H1 (cell line): ENCODE data around the gene CPZ. TPM values are rescaled to one million over a fixed set of nuclear protein-coding genes. Genes with fewer than 3 reads are reported as not detected.

Experiments
- CTCF ChIA-PET: fragments of 300-600 bp; sonication (Branson Sonifier 250); formaldehyde crosslinking; loops from one replicate; lab custom pipeline; 2021; ENCODE audit not compliant: partially characterized antibody; lab: Charles Lee
- POLR2A ChIA-PET: fragments of 300-600 bp; sonication (Branson Sonifier 250); formaldehyde crosslinking; loops from one replicate; lab custom pipeline; 2021; ENCODE audit warnings: inconsistent platforms; ENCODE audit not compliant: partially characterized antibody; lab: Charles Lee
- DNase-seq, 2 experiments: peaks; one replicate each; pipeline versions ENCODE4 v3.0.0 to v3.0.0-alpha.2; 2010 to 2022; ENCODE audit warnings: low spot score in 2 of 2, low read depth in 1 of 2, mixed read lengths in 1 of 2
- FAIRE-seq: peaks from 2 replicates; lab custom pipeline; 2011; peaks lifted over from hg19 to GRCh38; lab: Jason Lieb, UNC
- H2AFZ ChIP-seq: 2 replicates; pipeline ENCODE4 v1.8.1; 2012; ENCODE audit warnings: low read length, inconsistent platforms
- H2AK5ac ChIP-seq: 2 replicates; pipeline ENCODE4 v1.6.1; 2013; ENCODE audit warnings: low read depth, low read length
- H2BK120ac ChIP-seq: replicated peaks from 2 replicates; pipeline ENCODE3; 2013; ENCODE audit warnings: low read depth, low read length, inconsistent platforms
- H2BK12ac ChIP-seq: 2 replicates; pipeline ENCODE4 v1.6.1; 2013; ENCODE audit warnings: low read depth, low read length
- H2BK15ac ChIP-seq: 2 replicates; pipeline ENCODE4 v1.6.1; 2013; ENCODE audit warnings: low read length
- H2BK20ac ChIP-seq: 2 replicates; pipeline ENCODE4 v1.6.1; 2013; ENCODE audit warnings: low read length
- H2BK5ac ChIP-seq: 2 replicates; pipeline ENCODE4 v1.6.1; 2013; ENCODE audit warnings: low read depth, low read length
- H3K14ac ChIP-seq: 2 replicates; pipeline ENCODE4 v1.6.1; 2013; ENCODE audit warnings: inconsistent platforms; ENCODE audit not compliant: insufficient read length
- H3K18ac ChIP-seq: 2 replicates; pipeline ENCODE4 v1.6.1; 2013; ENCODE audit warnings: low read length; ENCODE audit errors: extremely low read depth
- H3K23ac ChIP-seq: 2 replicates; pipeline ENCODE4 v1.6.1; 2013; ENCODE audit warnings: inconsistent platforms; ENCODE audit not compliant: insufficient read length
- H3K23me2 ChIP-seq: 2 replicates; pipeline ENCODE4 v1.6.1; 2013; ENCODE audit warnings: low read depth, low read length
- H3K27ac ChIP-seq: 2 replicates; pipeline ENCODE4 v1.6.1; 2011; ENCODE audit warnings: low read depth, low read length, inconsistent platforms
- H3K27me3 ChIP-seq, 4 experiments: replicated peaks in 1 of 4; 1 replicate in 1 of 4; 2 replicates in 3 of 4; pipeline versions ENCODE4 v1.6.1 to v1.8.1; 2011 to 2013; ENCODE audit warnings: low read length in 3 of 4, mild to moderate bottlenecking in 3 of 4, inconsistent platforms in 2 of 4, mixed read lengths in 2 of 4, moderate library complexity in 1 of 4; ENCODE audit not compliant: control insufficient read depth in 3 of 4, insufficient read depth in 3 of 4; ENCODE audit errors: extremely low read depth in 1 of 4
- H3K36me3 ChIP-seq, 4 experiments: 2 replicates each; pipeline versions ENCODE4 v1.6.1 to v1.8.1; 2011 to 2013; ENCODE audit warnings: mild to moderate bottlenecking in 4 of 4, low read length in 3 of 4, moderate library complexity in 2 of 4, control low read depth in 1 of 4, inconsistent platforms in 1 of 4; ENCODE audit not compliant: insufficient read depth in 4 of 4, control insufficient read depth in 2 of 4
- H3K4ac ChIP-seq: replicated peaks from 2 replicates; pipeline ENCODE3; 2013; ENCODE audit warnings: low read length, low read depth, mixed read lengths, inconsistent platforms; ENCODE audit not compliant: insufficient read length
- H3K4me1 ChIP-seq, 4 experiments: replicated peaks in 1 of 4; 1 replicate in 1 of 4; 2 replicates in 3 of 4; pipeline versions ENCODE4 v1.6.1 to v1.8.1; 2011 to 2013; ENCODE audit warnings: low read length in 3 of 4, inconsistent platforms in 2 of 4, mixed read lengths in 1 of 4; ENCODE audit not compliant: insufficient read depth in 4 of 4, control insufficient read depth in 3 of 4
- H3K4me2 ChIP-seq, 2 experiments: 2 replicates each; pipeline versions ENCODE4 v1.6.1 to v1.8.1; 2011 to 2013; ENCODE audit warnings: low read depth in 2 of 2, low read length in 2 of 2, control low read depth in 1 of 2, inconsistent platforms in 1 of 2, mild to moderate bottlenecking in 1 of 2; ENCODE audit not compliant: insufficient read depth in 1 of 2
- H3K4me3 ChIP-seq, 4 experiments: fragments of 200-600, 300-600 bp in 1 of 4; sonication (generic), shearing (Covaris generic), sonication (Bioruptor Twin) in 1 of 4; 2 replicates each; pipeline versions ENCODE4 v1.5.1 to v1.8.1; 2011 to 2016; ENCODE audit warnings: low read length in 4 of 4, low read depth in 3 of 4, control low read depth in 2 of 4, inconsistent platforms in 2 of 4, mild to moderate bottlenecking in 2 of 4, mixed read lengths in 1 of 4, moderate library complexity in 1 of 4; ENCODE audit not compliant: insufficient read depth in 2 of 4; ENCODE audit errors: extremely low read depth in 1 of 4
- H3K56ac ChIP-seq: replicated peaks from 2 replicates; pipeline ENCODE3; 2013; ENCODE audit warnings: low read depth, mild to moderate bottlenecking, mixed read lengths, low read length, inconsistent platforms; ENCODE audit not compliant: insufficient read length
- H3K79me1 ChIP-seq: 2 replicates; pipeline ENCODE4 v1.6.1; 2013; ENCODE audit warnings: low read depth, low read length, control low read depth
- H3K79me2 ChIP-seq, 2 experiments: 2 replicates each; pipeline versions ENCODE4 v1.6.1 to v1.8.1; 2012 to 2013; ENCODE audit warnings: low read length in 2 of 2, mild to moderate bottlenecking in 2 of 2, inconsistent platforms in 1 of 2; ENCODE audit not compliant: insufficient read depth in 2 of 2, control insufficient read depth in 1 of 2
- H3K9ac ChIP-seq, 4 experiments: replicated peaks in 1 of 4; 1 replicate in 1 of 4; 2 replicates in 3 of 4; pipeline versions ENCODE4 v1.6.1 to v1.8.1; 2011 to 2013; ENCODE audit warnings: low read depth in 3 of 4, low read length in 3 of 4, control low read depth in 2 of 4, mild to moderate bottlenecking in 2 of 4, moderate library complexity in 2 of 4, inconsistent platforms in 1 of 4; ENCODE audit errors: extremely low read depth in 1 of 4
- H3K9me3 ChIP-seq, 2 experiments: 2 replicates each; pipeline versions ENCODE4 v1.6.1 to v1.8.1; 2012 to 2013; ENCODE audit warnings: mild to moderate bottlenecking in 2 of 2, moderate library complexity in 2 of 2, control low read depth in 1 of 2, inconsistent platforms in 1 of 2, low read depth in 1 of 2, low read length in 1 of 2, mixed read lengths in 1 of 2; ENCODE audit not compliant: insufficient read depth in 2 of 2
- H4K20me1 ChIP-seq, 2 experiments: replicated peaks in 1 of 2; 2 replicates each; pipeline versions ENCODE3 to v1.8.1; 2011 to 2013; ENCODE audit warnings: inconsistent platforms in 2 of 2, low read length in 2 of 2, mild to moderate bottlenecking in 1 of 2; ENCODE audit not compliant: insufficient read depth in 2 of 2, control insufficient read depth in 1 of 2
- H4K5ac ChIP-seq: 2 replicates; pipeline ENCODE4 v1.6.1; 2013; ENCODE audit warnings: low read length, low read depth, mixed read lengths, inconsistent platforms; ENCODE audit not compliant: insufficient read length
- H4K8ac ChIP-seq: 2 replicates; pipeline ENCODE4 v1.8.0; 2013; ENCODE audit warnings: mild to moderate bottlenecking, moderate library complexity, low read length, inconsistent platforms; ENCODE audit not compliant: insufficient read depth; ENCODE audit errors: extremely low read depth
- H4K91ac ChIP-seq: replicated peaks from 2 replicates; pipeline ENCODE3; 2013; ENCODE audit warnings: low read length, mixed read lengths, inconsistent platforms; ENCODE audit not compliant: insufficient read length
- BACH1 ChIP-seq: IDR thresholded peaks from 2 replicates; pipeline ENCODE4 v1.6.1; 2012; ENCODE audit warnings: low read length, improper control_type of control experiment
- BCL11A ChIP-seq, 2 experiments: IDR thresholded peaks; one replicate each; pipeline ENCODE4 v1.6.1; 2011; ENCODE audit warnings: low read depth in 2 of 2, low read length in 2 of 2, mild to moderate bottlenecking in 2 of 2
- CBX8 ChIP-seq: fragments of 300-800, 300-1000 bp; sonication (generic); IDR thresholded peaks from 2 replicates; pipeline ENCODE4 v1.7.1; 2016; ENCODE audit warnings: low read depth, low read length, borderline replicate concordance
- CHD2 ChIP-seq: IDR thresholded peaks from 2 replicates; pipeline ENCODE4 v1.6.1; 2012; ENCODE audit warnings: low read length, improper control_type of control experiment
- GTF2F1 ChIP-seq: IDR thresholded peaks from 2 replicates; pipeline ENCODE4 v1.6.1; 2012; ENCODE audit warnings: low read depth, low read length, improper control_type of control experiment, borderline replicate concordance
- JUND ChIP-seq: IDR thresholded peaks from 2 replicates; pipeline ENCODE4 v1.6.1; 2011; ENCODE audit warnings: mild to moderate bottlenecking, improper control_type of control experiment, low read length
- MAFK ChIP-seq: IDR thresholded peaks from 2 replicates; pipeline ENCODE4 v1.6.1; 2012; ENCODE audit warnings: low read depth, mild to moderate bottlenecking, improper control_type of control experiment, low read length
- PHF8 ChIP-seq: fragments of 200-600 bp; sonication (generic); conservative IDR thresholded peaks from 2 replicates; pipeline ENCODE4 v1.7.1; 2012; ENCODE audit warnings: low read depth, mild to moderate bottlenecking, inconsistent platforms, low read length, moderate library complexity
- POLR2A ChIP-seq, 2 experiments: IDR thresholded peaks; 1 replicate in 1 of 2; 2 replicates in 1 of 2; pipeline ENCODE4 v1.6.1; 2011; ENCODE audit warnings: low read depth in 2 of 2, low read length in 2 of 2, mild to moderate bottlenecking in 2 of 2; ENCODE audit errors: control extremely low read depth in 1 of 2
- POLR2AphosphoS5 ChIP-seq: IDR thresholded peaks from 2 replicates; pipeline ENCODE4 v1.6.1; 2011; ENCODE audit warnings: low read depth, low read length
- RAD21 ChIP-seq, 2 experiments: IDR thresholded peaks in 1 of 2; conservative IDR thresholded peaks in 1 of 2; 2 replicates each; pipeline ENCODE4 v1.6.1; 2011; ENCODE audit warnings: low read depth in 2 of 2, low read length in 2 of 2, improper control_type of control experiment in 1 of 2, inconsistent platforms in 1 of 2, mild to moderate bottlenecking in 1 of 2, moderate library complexity in 1 of 2
- RBBP5 ChIP-seq: IDR thresholded peaks from 2 replicates; pipeline ENCODE4 v1.7.1; 2012; ENCODE audit warnings: low read depth, mild to moderate bottlenecking, inconsistent platforms, low read length, moderate library complexity, borderline replicate concordance
- RNF2 ChIP-seq: fragments of 200-900, 300-1000 bp; sonication (generic); IDR thresholded peaks from 2 replicates; pipeline ENCODE4 v1.7.1; 2016; ENCODE audit warnings: borderline replicate concordance, low read depth, mild to moderate bottlenecking, antibody characterized with exemption, low read length; ENCODE audit not compliant: poor library complexity, severe bottlenecking; ENCODE audit errors: missing control alignments
- SP1 ChIP-seq: IDR thresholded peaks from 2 replicates; pipeline ENCODE4 v1.6.1; 2011; ENCODE audit warnings: low read depth, low read length
- TAF7 ChIP-seq: optimal IDR thresholded peaks from 2 replicates; pipeline ENCODE3; 2011; ENCODE audit warnings: low read depth, mild to moderate bottlenecking, inconsistent platforms, low read length, moderate library complexity, borderline replicate concordance
- WGBS, 2 experiments: shearing (Covaris generic) in 1 of 2; methylation state at CpG; one replicate each; pipeline versions ENCODE4 v1.1.6 to v1.1.7; 2013 to 2015; ENCODE audit warnings: low lambda C conversion rate in 2 of 2, mixed read lengths in 2 of 2, inconsistent platforms in 1 of 2, low coverage in 1 of 2, missing lambda C conversion rate in 1 of 2; ENCODE audit not compliant: insufficient replicate concordance in 2 of 2, insufficient coverage in 1 of 2, insufficient read length in 1 of 2; ENCODE audit errors: extremely low coverage in 1 of 2, missing lambda C conversion rate in 1 of 2; 5-methylcytosine and 5-hydroxymethylcytosine counted together
- polyA plus RNA-seq, 7 experiments: library from polyadenylated mRNA; depleted of rRNA in 3 of 7; stranded (reverse) in 5 of 7; unstranded in 2 of 7; fragments of >200 nt in 5 of 7; fragments of 200-250 nt in 2 of 7; gene quantifications; 1 replicate in 5 of 7; 2 replicates in 1 of 7; 4 replicates in 1 of 7; pipeline versions ENCODE4 v1.2.1 to v1.2.3, GENCODE V29; 2011 to 2013; ENCODE audit warnings: missing spikeins in 2 of 7, mixed read lengths in 2 of 7
- total RNA-seq: library from RNA; stranded (reverse); fragmentation: NEBNext Ultra II Directional; extraction: Animal tissue kit (Norgen Biotek cat#: 25700); gene quantifications from 2 replicates; pipeline ENCODE4 v1.2.1, GENCODE V29; 2021

CPZ gene
- total and polyA plus RNA-seq, 2 of the 8 experiments (the other 6 are each of a cell fraction or from before 2014, with no cell fraction given) = 28.8 to 40.7 TPM

DNA sequence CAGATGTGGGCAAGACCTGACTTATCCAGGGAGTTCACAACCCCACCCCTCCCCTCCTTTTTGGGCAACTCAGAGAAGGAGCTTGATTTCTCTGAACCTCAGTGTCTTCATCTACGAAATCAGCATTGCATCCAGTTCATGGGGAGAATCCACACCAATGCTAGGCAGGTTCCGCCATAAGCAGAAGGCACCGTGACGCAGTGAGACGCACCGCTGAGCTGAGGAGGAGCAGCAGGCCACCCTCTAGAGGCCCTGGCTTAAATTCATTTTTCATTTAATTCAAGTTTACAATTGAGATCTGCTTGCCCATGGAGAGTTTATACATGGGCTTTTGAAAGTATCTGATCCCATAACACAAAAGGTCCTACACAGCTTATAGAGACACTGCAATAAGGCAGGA, 55.7 kb downstream of the CPZ start:
- Histone ChIP-seq H3K18ac (no peak overlapping the region), H3K9me3 (no peaks in the 10 kb centered on the region), H3K14ac (no peak overlapping the region), H4K8ac (no peak overlapping the region), H2BK120ac (no peak overlapping the region), H3K23me2 (no peaks in the 10 kb centered on the region), H4K20me1 (no peaks in the 10 kb centered on the region), H4K5ac (no peak overlapping the region), H3K23ac (no peak overlapping the region), H2BK15ac (no peak overlapping the region), H3K4me1 (peaks cover 0 to 6% (median 1%) of the 10 kb centered on the region in 4 experiments; a peak in 3 of 7 replicates), H2AK5ac (no peak overlapping the region), H3K27me3 (no peaks in the 10 kb centered on the region; a peak in 1 of 7 replicates), H3K36me3 (no peaks in the 10 kb centered on the region), H3K56ac (no peak overlapping the region), H3K79me1 (no peaks in the 10 kb centered on the region), H2BK20ac (no peak overlapping the region), H4K91ac (no peak overlapping the region), H3K79me2 (no peaks in the 10 kb centered on the region), H2BK12ac (no peak overlapping the region), H3K27ac (no peak overlapping the region), H2AFZ (no peak overlapping the region), H3K4me3 (no peak overlapping the region), H3K4ac (no peak overlapping the region), H2BK5ac (no peak overlapping the region), H3K4me2 (no peak overlapping the region), H3K9ac (no peak overlapping the region)
- WGBS, 2 experiments = 89% methylated on average over 6 of the region's 6 CpGs; no CpG with 5 or more reads in 1 of the 2 experiments
- no peak for DNase-seq
- no peak for FAIRE-seq
- ChIA-PET CTCF (interaction anchor here (0.8 kb wide), 3 partner anchors 40 to 270 kb away, joined by 3 read pairs; no protein-coding TSS in a partner anchor), POLR2A (no interaction called here)
- TF ChIP-seq POLR2A (IDR thresholded peaks at IDR 0.05; ENCODE audit: control extremely low read depth in 1 of 2, low read depth in 2 of 2, low read length in 2 of 2) (no peak), PHF8 (no peak), POLR2AphosphoS5 (no peak), TAF7 (no peak), JUND (no peak), RNF2 (no peak), BCL11A (IDR thresholded peaks at IDR 0.05; ENCODE audit: low read depth in 2 of 2, low read length in 2 of 2) (no peak), CHD2 (no peak), CBX8 (no peak), MAFK (no peak), SP1 (no peak), BACH1 (no peak), RBBP5 (no peak), GTF2F1 (no peak), RAD21 (IDR thresholded peaks at IDR 0.05 in 1 of 2, conservative IDR thresholded peaks at IDR 0.05 in 1 of 2; ENCODE audit: low read depth in 2 of 2, low read length in 2 of 2) (no peak)
